LHCN-M2 (cell line): Measurements from ENCODE around the gene AADAT. TPM values are rescaled to one million over a fixed set of nuclear protein-coding genes. Genes with fewer than 3 reads are reported as not detected.

ENCODE experiments used
- DNase-seq: peaks from one replicate; pipeline ENCODE4 v3.0.0-alpha.2; 2012; ENCODE audit warnings: low read depth
- total RNA-seq: library from RNA; depleted of rRNA; stranded (reverse); fragments of >200 nt; gene quantifications from 2 replicates; pipeline ENCODE4 v1.2.3, GENCODE V29; 2014; rRNA removed

AADAT gene
- total RNA-seq, 1 experiment from 2014 or later: 9.3 TPM

DNA sequence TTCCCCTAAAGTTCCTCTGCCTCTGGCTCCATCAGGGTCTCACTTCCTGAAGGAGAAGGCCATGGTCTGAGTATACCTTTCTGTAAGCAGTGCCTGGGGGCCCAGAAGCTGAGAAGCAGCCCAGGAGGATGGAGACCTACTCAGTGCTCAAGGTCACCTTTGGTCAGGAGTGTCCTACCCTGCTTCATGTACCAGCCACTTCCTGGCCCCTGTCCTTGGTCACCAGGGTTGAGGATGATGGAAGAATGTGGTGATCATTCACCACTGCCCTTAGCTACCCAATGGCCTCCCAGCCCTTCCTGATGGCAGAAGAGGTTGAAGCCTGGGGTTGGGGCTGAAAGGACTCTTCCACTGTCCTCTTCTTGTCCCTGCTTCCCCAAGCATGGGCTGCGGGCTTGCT lies 54.5 kb downstream of the AADAT start:
- no peak for DNase-seq

DNA sequence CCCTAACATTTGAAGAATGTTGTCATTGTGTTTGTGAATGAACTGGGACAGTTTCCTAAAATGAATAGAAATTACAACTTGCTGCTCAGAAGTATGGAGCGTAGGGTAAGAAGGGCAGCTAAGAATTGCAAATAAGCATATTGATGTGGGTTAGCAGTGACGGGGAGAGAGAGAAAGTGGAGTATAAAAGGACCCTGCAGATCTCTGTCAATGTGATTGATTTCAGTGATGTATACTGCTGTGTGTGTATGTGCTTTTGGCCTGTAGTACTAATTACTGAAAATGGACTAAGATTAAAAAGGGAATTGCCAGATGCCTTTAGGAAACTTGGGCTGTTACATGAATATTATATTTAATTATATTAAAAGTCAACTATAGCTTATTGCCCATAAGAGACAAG lies 55.8 kb downstream of the AADAT start:
- DNase-seq: no peak

DNA sequence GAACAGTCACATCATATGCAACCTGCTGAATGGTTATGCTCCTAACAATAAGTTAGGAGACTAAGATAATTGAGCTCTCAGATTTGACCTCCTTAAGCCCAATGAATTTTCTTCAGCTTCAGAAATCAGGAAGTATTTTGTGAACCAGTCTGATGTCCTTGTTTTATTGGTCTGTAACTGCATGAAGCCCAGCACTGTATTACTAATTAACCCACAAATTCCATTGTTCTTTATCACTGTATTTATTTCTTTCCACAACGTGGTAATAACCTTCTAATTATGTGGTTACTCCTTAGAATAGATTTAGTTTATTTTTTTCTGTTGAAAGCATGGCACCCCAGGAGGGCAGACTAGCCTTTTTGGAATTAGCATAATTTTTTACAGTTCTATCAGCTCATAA lies 59.6 kb downstream of the AADAT start:
- no peak for DNase-seq

DNA sequence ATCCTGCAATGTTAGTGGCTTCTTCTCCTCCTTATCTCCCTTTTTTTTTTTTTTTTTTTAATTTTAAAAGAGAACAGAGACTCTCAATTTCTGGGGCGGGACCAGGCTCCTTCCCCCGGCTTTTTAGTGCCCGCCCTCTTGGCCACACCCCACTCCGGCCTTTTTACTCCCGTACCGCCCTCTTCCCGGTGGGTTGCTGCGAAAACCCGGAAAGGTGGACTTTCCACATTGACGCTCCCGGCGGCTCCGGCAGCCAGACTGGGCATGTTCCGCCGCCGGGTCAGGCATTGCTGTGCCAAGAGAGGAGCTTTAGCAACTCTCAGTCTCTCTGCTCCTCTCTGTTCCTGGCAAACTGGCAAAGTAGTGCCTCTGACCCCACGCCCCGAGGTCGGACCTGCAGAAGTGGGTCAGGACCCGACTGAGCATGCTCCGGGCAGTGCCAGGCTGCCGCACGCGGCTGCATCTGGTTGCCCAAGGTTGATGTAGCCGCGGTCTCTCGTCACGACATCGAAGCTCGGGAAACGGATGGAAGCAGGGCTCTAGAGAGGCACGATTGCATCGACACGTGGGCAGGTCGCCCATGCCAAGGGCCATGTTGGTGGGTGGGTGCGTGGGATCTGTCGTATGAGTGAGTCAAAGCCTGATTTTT lies 62.5 kb downstream of the AADAT start:
- peak; percentile 95 for DNase-seq

DNA sequence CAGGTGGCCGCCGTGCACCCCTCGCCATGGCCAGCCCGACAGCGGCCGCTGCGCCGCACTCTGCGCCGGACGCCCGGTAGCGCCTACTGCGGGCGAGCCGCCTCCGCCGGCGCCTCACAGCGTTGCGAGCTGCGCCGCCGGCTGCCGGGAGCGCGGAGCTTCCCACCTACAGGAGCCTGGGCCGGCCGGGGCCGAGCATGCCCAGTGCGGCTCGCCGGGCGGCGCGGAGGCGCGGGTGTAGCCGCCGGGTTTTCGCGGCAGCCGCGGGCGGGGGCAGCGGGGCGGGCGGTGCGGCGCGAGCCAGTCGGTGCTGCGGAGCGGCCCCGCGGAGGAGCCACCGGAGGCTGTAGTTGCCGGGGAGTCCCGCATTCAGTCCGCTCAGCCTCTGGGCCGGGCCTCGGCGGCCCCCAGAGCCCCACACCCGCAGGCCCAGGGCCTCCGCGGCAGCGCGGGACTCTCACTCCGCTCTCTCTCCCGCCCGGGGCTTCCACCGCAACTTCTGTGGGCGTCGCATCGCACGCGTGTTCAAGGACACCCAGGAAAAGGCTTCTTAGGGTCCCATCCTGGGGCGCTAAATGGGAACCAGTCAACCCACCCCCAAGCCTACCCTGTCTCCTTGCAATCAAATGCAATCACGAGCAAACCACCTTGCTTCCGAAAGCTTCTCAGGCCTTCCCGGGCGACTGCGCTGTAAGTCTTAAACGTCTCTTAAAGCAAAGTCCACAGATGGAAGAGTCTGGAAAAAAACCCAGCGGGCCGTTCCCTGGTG lies 63.3 kb downstream of the AADAT start, which contains the start of gene MFAP3L:
Gene MFAP3L (minus strand): TSS at position 143 of the 769 bp plus-strand sequence. CDS start 20,518 bp downstream, outside the sequence.
- peak; percentile 83 for DNase-seq

DNA sequence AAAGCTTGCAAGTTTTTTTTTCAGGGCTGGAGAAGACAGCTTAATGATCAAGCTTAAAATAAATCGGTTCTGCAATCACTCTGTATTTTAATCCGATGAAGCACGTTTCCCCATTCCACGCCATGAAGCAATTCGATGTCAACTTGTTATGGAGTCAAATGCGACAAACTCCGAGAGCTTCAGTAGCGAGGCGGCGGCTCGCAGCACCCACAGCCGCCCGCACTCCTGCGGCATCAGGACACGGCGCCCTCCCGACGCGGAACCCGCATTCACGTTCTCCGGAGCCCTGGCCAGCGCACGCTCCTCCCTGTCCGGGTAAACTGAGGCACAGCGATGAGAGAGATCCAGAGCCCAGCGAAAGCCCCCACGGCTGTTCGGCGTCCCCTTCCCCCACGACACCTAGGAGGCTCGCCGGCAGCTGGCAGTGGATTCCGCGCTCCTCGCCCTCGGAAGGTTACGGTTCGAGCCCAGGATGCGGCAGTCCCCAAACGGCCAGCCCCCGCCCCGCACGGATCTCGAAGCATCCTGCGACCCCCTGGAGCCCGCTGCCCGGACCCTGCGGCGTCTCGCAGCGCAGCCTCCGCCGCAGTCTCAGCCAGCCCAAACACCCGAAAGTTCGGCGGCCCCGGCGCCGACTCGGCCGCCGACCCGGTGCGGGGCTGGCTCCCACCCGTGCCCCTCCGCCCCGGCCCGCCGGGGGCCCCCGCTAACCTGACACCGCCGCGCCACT lies 64.1 kb downstream of the AADAT start:
- no peak for DNase-seq

DNA sequence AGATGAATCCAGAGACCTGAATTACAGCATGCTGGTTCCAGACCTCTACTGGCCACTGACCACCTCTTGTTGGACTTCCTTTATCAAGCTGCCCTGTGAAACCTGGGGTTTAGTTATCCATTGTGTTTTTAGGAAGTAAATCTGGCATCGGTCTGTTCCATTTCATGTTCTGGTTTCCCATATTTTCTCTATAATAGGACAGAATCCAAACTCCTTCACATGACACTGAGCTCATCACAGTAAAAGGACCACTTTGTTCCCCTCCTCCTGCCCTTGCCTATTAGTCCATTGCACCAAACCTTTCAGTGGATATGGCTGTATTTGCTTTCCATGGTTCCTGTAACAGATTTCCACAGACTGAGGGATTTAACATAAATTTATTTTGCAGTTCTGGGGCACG lies 67.5 kb downstream of the AADAT start:
- DNase-seq: no peak

DNA sequence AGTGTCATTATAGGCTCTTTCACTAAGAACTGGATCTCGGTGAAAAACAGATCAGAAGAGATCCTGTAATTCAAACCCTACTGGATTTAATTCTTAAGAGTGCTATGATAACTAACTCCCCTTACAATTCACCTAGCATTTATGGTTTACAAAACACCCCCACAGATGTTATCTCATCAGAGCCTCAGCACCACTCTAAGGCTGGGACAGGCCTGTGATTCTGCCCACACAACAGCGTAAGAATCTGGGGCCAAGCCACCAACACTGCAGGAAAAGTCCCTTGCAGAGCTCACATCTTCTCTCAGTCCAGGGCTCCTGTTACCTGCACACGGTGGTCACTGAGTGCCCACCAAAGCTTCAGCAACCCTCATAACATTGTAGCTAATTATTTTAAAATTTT lies 72.5 kb downstream of the AADAT start:
- DNase-seq: no peak

DNA sequence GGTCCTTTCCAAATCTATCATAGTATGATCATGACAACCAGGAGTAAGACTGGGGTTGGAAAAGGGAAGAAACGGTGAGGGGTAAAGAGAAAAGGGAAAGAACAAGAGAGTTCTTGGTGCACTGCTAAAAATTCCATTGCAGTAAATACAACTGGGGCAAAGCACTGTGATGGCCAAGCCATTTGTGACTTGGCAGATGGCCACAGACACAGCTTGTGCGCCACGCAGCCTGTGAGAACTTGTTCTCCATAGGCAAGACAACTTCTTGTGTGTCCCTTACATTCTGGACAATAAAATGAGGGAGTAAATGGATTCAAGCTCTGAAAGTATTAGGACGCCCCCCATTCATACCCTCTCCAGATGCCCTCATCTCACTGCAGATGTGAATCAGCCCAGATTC lies 74.5 kb downstream of the AADAT start:
- no peak for DNase-seq

DNA sequence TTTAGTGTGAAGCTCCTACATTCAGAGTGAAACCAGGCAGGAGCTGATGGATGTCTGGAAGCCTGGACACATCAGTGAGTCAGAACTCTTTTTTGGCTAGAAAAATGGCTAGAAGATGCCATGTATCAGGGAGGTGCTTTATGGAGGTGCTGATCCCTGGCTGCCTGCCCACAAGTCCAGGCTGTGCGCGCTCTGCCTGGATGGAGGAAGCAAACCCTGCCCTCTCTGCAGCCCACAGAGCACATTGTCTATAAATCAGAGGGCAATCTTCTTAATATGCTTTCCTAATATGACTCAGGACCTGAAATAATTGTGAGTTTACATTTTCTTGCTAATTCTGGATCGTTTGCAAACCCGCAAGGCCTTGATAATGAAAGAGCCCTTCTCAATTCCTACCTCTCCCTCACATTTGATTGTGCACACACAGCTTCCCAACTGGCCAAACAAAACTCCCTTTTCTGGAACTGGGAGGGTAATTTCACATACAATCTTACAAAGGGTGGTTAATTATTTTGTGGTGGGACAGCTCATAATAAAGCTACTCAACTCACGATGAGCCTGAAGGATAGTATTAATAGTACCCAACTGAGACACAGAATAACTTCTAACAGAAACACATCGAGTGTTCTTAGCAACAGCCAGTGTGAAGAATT lies 75.3 kb downstream of the AADAT start:
- no peak for DNase-seq

DNA sequence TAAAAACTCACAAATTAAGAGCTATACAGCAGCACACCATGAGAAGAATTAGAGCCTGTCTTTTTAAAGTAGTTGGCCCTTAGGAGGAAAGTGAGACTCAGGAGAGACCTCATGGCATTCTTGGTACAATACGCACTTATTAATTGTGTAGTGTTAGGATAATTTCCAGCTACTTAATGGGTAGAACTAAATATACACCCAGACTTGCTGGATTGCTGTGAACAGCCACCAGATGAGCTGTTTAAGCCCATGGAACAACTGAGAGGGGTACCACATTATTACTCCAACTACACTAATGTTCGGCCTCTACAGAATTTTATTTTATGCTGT lies 77.2 kb downstream of the AADAT start:
- DNase-seq: no peak

DNA sequence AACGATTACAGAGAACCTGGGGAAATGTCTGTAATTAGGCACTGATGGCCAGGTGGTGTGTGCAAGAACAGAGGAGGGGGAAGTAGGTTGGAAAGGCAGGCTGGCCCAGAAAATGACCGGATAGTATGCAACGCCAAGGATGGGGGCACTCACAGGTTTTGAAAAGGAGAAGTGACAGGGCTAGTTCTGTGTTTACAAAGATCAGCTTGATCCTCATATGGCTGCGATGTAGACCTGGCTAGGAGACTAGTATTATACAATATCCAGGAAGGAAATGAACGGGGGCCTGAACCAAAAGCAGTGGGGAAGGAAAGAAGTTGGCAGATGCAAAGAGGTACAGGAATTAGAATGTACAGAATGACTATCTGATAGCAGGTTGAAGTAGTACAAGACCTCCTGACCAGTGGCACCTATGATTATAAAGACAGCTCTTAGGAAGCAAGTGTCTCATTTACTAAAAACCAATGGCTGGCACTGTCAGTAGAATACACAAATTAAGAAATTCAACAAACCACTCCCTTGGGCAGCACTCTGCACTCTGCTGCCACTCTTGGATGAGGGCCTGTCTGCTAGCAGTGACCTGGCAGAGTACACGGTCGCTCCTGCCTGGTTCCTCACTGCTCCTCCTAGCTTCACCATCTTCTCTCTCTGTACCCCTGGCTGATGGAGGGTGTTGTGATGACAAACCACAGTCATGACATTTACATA lies 77.7 kb downstream of the AADAT start:
- no peak for DNase-seq

Other genes with a start within 250 kb of the AADAT start
- gene MFAP3L, start 63.6 kb downstream of the AADAT start, total RNA-seq: 9.1 and 10.2 TPM in 2 replicates